Forelimb muscle (tissue), 1 donor: ENCODE data around the gene DSC2. TPM values are rescaled to one million over a fixed set of nuclear protein-coding genes. Genes with fewer than 3 reads are reported as not detected.

Experiments
- DNase-seq: peaks from one replicate; pipeline ENCODE4 v3.0.0-alpha.2; 2013; ENCODE audit warnings: low read depth
- polyA plus RNA-seq: library from polyadenylated mRNA; unstranded; fragments of 120-200 nt; gene quantifications from one replicate; pipeline ENCODE4 v1.2.1, GENCODE V29; 2013; ENCODE audit not compliant: insufficient read length

The DSC2 gene
- polyA plus RNA-seq, 1 donor: 10.1 TPM

- DNase-seq: no peak
Observed at GRCh38 chr18:31098878-31099277, 3.3 kb downstream of the DSC2 start.

DNA sequence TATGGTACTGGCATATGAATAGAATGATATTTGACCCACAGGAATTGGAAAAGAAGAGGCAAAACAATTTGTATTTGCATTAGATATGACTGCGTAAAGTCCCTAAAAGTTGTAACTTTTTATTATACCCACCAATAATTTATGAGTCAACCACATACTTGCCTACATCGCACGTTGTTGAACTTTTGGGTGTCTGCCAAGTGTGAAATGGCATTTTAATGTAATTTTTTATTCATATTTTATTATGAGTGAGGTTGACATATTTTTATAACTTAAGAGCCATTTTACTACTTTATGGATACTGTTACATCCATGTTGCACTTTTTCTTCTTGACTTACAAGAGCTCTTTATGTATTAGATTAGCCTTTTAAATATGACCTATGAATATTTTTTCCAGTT is 4.6 kb downstream of the DSC2 start:
- no peak for DNase-seq

GRCh38 chr18:31093880-31094279 is 8.3 kb downstream of the DSC2 start:
- DNase-seq: no peak

GRCh38 chr18:31093294-31093693 is 8.9 kb downstream of the DSC2 start:
- DNase-seq: no peak

GRCh38 chr18:31091350-31091749 is 10.9 kb downstream of the DSC2 start:
- no peak for DNase-seq

- no peak for DNase-seq
Observed at GRCh38 chr18:31088532-31088931, 13.7 kb downstream of the DSC2 start.

GRCh38 chr18:31079973-31080372 is 22.2 kb downstream of the DSC2 start:
- DNase-seq: no peak

DNA sequence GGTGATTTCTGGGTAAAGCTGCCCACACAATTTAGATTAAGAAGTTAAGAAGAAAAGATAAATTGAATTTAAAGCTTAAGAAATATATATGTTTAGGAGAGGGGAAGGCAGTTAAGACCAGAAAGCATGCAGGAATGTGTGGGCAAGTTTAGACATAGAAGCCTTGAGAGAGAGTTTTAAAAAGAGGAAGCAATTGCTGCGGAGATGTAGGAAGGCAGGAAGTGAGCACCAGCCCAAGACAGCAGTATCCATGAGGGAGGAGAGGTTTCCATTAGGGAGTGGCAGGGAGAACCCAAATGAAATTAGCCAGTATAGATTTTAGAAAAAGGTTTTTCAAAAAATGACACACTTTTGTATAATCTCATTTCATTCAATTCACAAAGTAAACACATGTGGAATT is 24.3 kb downstream of the DSC2 start:
- DNase-seq: no peak

DNA sequence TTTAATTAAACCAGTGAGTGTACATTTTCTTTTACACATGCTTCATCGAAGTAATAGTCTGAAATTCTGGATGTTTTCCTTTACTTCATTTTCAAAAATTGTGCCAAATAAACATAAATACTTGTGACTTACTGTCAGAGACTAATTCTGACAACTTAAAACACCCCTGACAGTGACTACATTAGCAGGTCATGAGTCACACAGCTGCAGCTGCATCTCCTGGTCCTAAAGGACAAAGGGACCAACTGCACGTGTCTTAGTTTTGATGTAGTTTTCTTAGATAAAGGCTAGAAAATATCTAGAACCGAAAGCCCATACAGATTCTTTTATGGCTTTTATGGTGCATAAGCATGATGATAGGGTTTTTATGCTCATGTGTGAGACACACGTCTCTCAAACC is 30.0 kb downstream of the DSC2 start:
- DNase-seq: no peak

DNA sequence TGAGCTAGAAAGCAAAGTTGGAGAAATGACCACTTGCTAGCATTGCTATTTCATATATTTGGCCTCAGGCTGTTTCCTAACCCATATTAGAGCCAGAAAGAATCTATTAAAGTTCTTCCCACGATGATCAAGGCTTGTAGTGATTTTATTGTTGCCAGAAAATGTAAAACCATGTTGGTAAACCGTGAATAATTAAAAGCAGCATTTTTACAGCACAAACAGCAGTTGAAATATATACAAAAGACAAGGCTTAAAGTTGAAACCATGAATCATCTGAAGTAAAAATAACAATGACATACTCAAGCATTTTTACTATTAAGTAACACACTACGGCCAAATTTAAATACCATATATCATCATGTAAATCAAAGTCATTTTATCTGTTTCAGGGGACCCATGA is 32.0 kb downstream of the DSC2 start:
- no peak for DNase-seq

DNA sequence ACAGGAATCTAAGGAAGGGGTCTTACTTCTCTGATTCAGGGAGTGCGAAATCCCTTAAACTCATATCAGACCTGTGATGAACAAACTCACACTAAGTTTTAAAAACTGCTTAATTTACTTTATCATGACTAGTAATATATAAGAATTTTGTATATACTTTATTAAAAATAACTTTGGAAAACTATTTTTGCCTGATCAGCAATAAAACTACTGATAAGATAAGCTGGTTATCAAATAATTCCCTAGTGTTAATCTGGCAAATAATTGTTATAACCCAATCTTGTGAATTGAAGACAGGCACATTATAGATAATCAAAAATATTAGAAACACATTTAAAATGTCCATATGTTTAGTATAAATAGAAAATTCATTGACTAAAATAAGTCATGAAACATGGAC is 36.0 kb downstream of the DSC2 start:
- DNase-seq: no peak

- no peak for DNase-seq
Observed at GRCh38 chr18:31065036-31065773, 37.0 kb downstream of the DSC2 start.

GRCh38 chr18:31064130-31064529 is 38.1 kb downstream of the DSC2 start:
- DNase-seq: no peak

GRCh38 chr18:31061945-31062344 is 40.3 kb downstream of the DSC2 start:
- DNase-seq: no peak

DNA sequence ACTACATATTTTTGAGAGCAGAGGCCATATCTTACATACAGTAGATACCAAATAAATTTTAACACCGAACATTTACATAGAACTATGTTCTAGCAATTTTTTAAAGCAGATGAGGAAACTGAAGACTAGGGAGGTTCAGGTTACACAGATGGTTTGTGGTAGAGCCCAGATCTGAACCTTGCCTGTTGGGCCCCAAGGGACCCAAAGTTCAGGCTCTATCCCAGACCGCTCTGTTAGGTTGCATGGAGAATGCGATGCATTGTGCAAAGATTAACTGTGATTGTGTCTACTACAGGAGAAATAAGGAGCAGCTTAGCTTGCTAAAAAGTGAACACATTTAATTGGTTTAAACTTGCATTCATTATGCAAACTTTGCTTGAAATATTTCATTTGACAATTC is 43.3 kb downstream of the DSC2 start:
- DNase-seq: no peak

DNA sequence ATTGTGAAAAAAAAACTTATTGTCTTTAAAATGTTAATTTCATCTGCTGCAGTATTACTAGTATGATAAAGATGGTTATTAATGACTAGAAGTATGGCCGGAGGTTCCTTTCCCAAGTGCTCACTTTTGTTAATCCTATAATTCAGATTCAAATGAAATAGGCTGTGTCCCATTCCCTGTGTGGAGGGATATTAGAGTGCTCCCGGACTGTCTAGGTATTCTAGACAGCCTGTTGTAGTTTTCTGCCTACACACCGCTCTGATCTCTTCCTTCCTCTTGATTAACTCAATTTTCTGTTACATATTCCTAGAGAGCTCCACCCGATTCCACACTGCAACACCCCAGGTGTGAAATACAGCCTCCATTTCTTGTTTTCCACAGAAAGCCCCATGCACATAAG is 44.3 kb downstream of the DSC2 start:
- no peak for DNase-seq

GRCh38 chr18:31057051-31057450 is 45.2 kb downstream of the DSC2 start:
- DNase-seq: no peak

DNA sequence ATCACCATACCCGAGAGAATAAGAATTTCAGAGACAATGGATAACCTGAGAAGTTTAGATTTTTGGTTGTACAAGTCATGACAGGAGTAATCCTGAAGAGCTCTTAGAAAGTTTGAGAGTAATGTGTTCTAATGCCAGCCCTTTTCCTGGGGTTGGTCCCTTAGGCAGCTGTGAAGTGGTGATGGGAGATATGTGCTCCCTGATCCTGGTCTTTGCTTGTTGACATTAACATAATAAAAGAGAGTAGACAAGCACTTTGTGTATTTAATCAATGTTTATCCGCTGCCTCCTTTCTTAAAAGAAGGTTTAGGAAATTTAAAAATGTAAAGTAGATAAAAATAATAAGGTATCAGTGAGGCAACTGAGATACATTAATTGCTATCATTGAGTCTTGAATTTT is 45.9 kb downstream of the DSC2 start:
- no peak for DNase-seq

GRCh38 chr18:31050635-31051034 is 51.6 kb downstream of the DSC2 start:
- no peak for DNase-seq

GRCh38 chr18:31049189-31049588 is 53.0 kb downstream of the DSC2 start:
- no peak for DNase-seq

DNA sequence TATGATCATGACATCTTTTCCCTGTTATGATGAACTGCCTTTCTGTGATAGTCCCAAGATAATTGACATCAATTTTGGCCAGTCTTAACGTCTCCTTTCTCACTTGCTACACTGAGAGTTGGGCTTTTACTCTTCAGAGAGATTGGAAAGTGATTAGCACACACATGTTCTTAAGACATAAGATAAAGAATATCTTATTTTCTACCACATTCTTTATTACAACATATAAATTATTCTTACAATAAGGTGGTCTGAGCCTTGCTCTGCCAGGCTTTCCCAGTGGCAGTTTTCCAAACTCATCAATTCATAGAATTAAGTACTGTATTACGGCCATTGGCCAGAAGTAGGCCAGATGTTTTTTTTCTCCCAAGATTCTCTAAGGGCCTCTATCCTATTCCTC is 54.0 kb downstream of the DSC2 start:
- no peak for DNase-seq

GRCh38 chr18:31046916-31047315 is 55.3 kb downstream of the DSC2 start:
- no peak for DNase-seq

- DNase-seq: no peak
Observed at GRCh38 chr18:31045599-31045998, 56.6 kb downstream of the DSC2 start.

DNA sequence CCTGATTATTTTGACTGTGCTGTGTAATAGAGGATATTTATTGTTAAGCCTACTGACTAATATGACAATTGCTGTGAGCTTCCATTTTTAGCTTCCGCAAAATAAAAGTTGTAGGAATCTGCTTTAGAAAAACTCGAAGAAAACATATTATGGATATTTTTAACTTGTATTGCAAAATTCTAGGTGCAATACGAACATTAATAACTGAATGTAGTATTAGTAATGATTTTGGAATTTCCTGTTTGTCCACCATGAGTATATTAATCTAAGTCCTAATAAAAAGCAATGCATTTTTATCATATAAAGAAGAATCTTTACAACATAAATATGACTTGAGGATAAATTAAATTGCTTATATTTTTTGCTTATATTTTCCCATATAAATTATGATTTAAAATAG is 57.3 kb downstream of the DSC2 start:
- no peak for DNase-seq
